ENCODE measurements around the gene IFITM2.
"Not testable (repeated sequence)": the region's sequence is repeated elsewhere in the genome, so short reads cannot be mapped to it uniquely, and the experiment has no call there.

IFITM2 gene

DNA sequence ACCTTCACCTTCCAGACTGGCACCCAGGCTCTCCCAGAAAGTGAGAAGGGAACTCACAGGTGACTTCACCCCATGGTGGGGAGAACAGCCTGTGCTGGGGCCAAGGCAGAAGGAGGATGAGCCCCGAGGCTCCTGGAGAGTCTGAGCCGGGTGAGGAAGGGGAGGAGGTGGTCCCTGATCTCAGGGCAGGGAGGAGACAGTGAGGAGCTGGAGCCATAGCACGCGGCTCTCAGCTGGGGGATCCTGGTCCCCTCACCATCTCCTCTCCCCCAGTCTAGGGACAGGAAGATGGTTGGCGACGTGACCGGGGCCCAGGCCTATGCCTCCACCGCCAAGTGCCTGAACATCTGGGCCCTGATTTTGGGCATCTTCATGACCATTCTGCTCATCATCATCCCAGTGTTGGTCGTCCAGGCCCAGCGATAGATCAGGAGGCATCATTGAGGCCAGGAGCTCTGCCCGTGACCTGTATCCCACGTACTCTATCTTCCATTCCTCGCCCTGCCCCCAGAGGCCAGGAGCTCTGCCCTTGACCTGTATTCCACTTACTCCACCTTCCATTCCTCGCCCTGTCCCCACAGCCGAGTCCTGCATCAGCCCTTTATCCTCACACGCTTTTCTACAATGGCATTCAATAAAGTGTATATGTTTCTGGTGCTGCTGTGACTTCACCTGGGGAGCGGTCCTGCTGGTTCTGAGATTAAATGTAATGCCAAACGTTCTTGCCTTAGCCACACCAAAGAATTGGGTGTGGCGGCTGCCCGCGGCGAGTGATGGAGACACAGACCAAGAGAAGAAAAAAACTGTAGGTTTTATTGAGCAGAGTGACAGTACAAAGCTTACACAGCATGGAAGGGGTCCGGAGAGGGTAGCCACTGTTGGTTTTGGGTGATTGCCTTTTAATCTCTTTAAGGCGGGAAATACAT is 1.4 kb downstream of the IFITM2 start:
- not testable (repeated sequence) for DNase-seq (ENCODE audit: low read depth)

DNA sequence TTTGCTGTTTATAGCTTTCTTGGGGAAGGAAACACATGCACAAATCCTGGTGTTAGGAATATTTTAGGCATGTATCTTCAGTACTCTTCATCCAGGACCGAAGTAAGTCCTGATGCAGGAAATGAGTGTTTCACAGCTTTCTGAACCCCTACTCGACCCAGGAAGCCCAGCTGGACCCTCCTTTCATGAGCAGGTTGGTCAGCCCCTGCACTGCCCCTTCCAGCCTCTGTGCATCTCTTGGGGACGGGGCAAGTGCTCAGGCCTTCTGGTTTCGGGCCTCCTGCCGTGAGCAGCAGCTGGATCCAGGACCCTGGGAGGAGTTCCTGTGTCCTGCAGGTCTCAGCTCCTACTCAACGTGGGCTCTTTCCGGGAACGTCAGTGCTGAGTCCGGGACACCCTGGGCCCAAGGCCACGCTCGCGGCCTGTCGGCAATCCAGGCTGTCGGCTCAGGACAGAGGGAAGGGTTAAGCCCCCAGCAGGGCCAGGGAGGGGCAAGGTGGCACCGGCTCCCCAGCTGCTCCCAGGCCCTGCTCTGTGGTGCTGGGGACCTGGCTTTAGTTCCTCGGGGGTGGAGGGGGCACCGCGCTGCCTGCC is 2.5 kb downstream of the IFITM2 start:
- DNase-seq (ENCODE audit: low read depth), result not testable (repeated sequence)

DNA sequence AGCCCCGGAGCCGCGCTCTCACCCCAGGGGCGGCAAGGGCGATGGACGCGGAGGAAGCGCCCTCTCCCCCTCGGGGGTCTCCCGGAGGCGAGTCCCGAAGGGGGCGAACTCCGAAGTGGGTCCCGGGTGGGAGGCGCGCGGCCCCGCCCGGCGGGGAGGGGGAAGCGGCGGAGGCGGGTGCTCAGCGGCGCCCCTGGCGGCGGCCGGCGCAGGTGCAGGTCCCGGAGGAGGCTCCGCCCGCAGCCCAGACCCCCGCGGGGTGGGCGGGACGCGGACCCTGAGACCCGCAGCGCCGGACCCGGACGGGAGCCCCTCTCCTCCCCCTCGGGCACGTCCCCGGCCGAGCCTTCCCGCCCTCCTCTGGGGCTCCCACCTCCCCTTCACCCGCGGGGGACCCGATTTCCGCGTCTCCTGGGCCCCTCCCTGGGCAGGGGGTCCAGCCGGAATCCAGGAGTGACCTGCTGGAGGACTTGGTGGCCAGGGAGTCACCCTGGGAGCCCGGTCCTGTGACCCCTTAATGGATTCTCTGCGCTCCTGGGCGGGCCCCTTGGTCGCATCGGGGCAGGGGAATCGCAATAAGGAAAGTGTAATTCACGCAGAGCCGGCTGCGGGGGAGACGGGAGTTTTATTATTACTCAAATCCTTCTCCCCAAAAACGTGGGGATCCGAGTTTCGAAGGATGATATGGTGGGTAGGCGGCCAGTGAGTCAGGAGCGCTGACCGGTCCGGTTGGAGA is 3.6 kb downstream of the IFITM2 start:
- DNase-seq (ENCODE audit: low read depth), result not testable (repeated sequence)

DNA sequence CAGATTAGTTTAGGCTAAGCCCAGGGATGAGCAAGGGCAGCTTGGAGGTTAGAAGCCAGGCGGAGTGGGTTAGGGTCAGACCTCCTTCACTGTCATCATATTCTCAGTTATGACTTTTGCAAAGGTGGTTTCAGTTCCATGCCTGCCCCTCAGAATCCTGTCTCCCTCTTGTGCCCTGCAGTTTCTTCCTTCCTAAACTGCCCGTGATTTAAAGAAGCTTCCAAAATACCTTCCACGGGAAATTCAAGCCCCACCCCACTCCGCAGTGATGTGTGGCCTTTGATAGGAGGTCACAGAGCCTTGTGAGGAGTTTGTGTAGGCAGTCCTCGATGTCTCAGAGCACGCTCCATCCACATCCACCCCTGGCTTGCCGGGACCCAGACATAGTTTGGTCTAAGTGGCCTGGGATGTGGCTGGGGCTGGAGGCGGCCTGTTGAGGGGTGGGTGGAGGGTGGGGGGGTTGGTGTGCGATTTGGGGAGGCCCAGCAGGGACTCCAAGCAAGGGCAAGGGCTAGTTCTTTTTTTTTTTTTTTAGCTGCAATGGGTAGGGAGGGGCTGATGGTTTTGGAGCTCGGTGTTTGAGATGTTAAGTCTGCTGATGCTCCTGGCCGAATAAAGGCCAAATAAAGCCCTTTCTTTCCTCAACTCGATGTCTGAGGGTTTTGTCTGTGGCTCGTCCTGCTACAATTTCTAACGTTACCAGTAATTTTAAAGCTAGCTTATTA is 4.6 kb downstream of the IFITM2 start:
- no peak for DNase-seq (ENCODE audit: low read depth)

DNA sequence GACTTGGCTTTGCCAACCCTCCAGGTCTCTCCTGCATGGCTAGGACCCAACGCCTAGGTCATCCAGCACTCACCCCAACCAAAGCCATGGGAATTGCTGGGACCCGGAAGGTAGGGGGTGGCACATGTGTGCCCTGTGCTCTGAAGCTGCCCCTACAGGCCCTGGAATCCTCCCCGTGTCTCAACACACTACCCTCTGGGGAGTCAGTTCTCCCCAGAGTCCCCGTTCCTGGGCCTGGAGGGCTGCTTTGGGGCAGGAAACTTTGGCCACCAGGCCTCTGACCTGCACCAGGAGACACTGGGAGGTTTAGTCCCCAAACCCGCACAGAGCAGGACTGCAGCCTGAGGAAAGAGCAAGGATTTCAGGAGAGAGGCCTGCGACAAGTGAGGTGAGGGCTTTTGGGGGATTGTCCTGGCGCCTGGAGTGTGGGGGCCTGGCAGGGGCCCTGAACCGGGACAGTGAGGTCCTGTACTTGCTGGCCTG is 5.7 kb downstream of the IFITM2 start:
- DNase-seq (ENCODE audit: low read depth), result no peak

DNA sequence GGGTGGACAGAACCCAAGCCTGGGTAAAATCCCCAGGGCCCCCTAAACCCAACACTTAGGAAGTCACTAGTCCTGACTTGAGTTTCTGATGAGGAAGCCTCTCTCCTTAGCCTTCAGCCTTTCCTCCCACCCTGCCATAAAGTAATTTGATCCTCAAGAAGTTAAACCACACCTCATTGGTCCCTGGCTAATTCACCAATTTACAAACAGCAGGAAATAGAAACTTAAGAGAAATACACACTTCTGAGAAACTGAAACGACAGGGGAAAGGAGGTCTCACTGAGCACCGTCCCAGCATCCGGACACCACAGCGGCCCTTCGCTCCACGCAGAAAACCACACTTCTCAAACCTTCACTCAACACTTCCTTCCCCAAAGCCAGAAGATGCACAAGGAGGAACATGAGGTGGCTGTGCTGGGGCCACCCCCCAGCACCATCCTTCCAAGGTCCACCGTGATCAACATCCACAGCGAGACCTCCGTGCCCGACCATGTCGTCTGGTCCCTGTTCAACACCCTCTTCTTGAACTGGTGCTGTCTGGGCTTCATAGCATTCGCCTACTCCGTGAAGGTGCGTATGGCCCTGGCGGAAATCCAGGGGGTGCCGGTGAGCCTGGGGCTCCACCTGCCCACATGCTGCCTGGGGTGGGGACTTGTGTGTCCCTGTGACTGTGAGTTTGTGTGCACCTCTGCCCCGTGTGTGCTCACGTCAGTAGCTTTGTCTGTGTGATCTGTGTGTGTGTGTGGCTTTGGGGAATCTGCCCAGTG is 6.4 kb downstream of the IFITM2 start, which contains the start of gene IFITM1:
IFITM1 (plus strand) TSS at position 254 of the 767 bp plus-strand sequence; CDS start at position 385, 131 bp downstream.
- no peak for DNase-seq (ENCODE audit: low read depth)

DNA sequence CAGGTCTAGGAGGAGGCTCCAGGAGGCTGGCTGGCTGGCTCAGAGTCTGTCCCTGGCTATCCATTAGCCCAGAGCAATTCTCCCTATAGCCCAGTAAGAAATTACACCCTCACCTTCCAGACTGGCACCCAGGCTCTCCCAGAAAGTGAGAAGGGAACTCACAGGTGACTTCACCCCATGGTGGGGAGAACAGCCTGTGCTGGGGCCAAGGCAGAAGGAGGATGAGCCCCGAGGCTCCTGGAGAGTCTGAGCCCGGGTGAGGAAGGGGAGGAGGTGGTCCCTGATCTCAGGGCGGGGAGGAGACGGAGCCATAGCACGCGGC is 6.9 kb downstream of the IFITM2 start:
- DNase-seq (ENCODE audit: low read depth), result not testable (repeated sequence)

DNA sequence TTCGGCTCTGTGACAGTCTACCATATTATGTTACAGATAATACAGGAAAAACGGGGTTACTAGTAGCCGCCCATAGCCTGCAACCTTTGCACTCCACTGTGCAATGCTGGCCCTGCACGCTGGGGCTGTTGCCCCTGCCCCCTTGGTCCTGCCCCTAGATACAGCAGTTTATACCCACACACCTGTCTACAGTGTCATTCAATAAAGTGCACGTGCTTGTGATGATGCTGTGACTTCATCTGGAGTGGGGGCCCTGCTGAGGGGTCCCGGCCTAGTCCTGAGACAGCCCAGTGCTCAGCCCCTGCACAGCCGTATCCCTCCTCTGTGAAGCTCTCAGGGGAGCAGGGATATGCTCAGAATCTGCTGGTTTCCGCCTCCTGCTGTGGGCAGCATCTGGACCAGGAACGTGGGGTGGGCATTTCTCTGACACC is 7.5 kb downstream of the IFITM2 start:
- no peak for DNase-seq (ENCODE audit: low read depth)

DNA sequence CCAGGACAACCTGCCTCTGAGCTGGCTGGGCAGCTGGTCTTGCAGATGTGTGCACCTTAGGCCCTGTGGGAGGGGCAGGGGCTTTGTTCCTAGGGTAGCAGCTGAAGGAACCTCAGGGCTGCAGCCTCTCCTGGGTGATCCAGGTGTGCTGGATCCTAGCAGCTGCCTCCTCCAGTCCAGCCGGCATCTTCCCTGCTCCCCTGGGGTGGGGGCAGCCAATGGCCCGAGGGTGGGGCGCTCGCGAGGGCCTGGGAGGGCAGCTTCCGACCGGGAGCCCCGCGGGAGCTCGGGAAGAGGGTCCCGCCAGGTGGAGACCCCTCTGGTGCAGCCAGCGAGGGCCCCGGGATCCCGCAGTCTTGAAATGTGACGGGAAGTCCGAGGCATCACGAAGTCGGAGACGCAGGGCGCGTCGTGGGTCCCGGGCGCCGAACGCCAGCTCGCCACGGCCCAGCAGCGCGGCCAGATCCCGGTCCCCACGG is 7.9 kb downstream of the IFITM2 start:
- no peak for DNase-seq (ENCODE audit: low read depth)

DNA sequence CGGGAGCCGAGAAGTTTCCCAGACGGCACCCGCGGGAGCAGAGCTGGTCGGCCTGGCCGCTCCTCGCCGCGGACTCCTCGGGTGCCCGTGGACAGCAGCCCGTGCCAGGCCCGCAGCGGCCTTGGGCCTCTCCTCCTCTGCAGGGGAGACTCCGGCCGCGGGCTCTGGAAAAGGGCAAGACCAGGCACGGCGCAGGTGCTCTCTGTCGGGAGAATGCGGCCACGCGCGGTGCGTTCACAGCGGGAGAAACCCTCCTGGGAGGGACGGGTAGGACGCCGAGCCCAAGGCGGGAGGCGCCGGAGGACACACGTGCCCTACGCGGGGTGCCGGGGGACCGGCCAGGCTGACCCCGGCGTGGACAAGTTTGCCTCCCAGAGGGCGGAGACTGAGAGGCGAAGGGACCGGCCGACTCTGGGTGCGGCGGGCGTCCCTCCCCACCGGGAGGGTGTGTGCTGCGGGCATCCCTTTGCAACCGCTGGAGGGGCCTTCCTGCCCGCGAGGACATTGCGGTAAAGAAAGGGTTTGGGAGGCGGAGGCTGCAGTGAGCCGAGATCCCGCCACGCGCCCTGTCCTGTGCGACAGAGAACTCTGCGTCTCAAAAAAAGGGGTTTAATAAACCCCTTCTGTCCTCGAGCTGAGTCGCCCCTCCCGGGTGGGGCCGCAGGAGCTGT is 8.6 kb downstream of the IFITM2 start:
- DNase-seq (ENCODE audit: low read depth), result no peak

DNA sequence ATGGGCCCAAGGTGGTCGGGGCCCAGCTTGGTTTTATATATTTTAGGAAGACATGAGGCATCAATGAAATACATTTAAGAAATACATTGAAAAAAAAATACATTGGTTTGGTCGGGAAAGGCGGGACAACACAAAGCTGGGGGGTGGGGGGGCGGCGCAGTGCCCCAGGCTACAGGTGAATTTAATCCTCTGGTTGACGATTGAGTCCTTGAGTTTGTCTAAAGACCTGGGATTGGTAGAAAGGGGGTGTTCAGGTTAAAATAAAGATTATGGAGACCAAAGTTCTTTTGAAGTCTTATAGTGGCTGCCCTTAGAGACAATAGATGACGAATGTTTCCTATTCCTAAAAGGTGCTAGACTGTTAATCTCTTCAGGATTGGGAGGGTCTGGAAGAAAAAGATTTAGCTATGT is 9.3 kb downstream of the IFITM2 start:
- DNase-seq (ENCODE audit: low read depth), result no peak

DNA sequence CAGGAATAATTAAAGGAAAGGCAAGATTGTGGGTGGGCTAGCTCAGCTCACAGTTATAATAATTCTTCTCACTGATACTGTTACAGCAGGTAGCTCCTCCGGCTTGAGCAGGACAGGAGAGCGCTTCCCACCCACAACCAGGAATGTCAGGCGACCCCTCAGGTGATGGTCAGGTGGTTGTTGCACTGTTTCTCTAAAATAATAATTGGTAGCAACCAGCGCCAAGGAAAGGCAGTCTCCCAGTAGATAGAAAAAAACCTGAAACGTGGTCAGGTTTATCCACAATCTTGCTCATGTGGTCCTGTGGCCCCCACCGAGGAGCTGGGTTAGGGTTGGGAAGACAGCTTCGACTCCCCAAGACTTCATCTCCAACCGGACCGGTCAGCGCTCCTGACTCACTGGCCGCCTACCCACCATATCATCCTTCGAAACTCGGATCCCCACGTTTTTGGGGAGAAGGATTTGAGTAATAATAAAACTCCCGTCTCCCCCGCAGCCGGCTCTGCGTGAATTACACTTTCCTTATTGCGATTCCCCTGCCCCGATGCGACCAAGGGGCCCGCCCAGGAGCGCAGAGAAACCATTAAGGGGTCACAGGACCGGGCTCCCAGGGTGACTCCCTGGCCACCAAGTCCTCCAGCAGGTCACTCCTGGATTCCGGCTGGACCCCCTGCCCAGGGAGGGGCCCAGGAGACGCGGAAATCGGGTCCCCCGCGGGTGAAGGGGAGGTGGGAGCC is 10.2 kb downstream of the IFITM2 start:
- DNase-seq (ENCODE audit: low read depth), result not testable (repeated sequence)

DNA sequence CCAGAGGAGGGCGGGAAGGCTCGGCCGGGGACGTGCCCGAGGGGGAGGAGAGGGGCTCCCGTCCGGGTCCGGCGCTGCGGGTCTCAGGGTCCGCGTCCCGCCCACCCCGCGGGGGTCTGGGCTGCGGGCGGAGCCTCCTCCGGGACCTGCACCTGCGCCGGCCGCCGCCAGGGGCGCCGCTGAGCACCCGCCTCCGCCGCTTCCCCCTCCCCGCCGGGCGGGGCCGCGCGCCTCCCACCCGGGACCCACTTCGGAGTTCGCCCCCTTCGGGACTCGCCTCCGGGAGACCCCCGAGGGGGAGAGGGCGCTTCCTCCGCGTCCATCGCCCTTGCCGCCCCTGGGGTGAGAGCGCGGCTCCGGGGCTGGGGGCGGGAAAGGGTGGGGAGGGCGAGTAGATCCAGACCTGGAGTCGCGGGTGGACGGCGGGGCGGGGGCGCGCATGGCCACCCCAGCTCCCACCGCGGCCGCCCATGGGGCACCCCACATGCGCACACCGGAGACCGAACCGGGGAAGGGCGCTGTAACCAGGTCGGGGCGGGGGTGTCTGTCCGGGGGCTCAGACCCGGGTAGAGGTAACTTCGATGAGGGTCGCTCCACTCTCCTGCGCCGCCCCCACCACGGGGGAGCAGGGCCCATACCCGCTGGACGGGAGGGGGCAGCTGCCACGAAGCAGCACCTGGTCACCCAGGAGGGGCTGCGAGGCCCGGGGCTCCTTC is 10.9 kb downstream of the IFITM2 start:
- not testable (repeated sequence) for DNase-seq (ENCODE audit: low read depth)

DNA sequence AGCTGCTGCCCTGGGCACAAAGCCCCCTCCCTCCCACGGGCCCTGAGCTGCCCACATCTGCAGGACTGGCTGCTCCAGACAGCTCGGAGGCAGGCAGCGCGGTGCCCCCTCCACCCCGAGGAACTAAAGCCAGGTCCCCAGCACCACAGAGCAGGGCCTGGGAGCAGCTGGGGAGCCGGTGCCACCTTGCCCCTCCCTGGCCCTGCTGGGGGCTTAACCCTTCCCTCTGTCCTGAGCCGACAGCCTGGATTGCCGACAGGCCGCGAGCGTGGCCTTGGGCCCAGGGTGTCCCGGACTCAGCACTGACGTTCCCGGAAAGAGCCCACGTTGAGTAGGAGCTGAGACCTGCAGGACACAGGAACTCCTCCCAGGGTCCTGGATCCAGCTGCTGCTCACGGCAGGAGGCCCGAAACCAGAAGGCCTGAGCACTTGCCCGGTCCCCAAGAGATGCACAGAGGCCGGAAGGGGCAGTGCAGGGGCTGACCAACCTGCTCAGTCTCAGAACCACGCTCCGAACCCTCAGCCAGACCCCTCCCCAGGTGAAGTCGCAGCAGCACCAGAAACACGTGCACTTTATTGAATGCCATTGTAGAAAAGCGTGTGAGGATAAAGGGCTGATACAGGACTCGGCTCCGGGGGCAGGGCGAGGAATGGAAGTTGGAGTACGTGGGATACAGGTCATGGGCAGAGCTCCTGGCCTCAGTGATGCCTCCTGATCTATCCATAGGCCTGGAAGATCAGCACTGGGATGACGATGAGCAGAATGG is 11.7 kb downstream of the IFITM2 start:
- DNase-seq (ENCODE audit: low read depth), result not testable (repeated sequence)

DNA sequence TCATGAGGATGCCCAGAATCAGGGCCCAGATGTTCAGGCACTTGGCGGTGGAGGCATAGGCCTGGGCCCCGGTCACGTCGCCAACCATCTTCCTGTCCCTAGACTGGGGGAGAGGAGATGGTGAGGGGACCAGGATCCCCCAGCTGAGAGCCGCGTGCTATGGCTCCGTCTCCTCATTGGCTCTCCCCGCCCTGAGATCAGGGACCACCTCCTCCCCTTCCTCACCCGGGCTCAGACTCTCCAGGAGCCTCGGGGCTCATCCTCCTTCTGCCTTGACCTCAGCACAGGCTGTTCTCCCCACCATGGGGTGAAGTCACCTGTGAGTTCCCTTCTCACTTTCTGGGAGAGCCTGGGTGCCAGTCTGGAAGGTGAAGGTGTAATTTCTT is 12.3 kb downstream of the IFITM2 start:
- not testable (repeated sequence) for DNase-seq (ENCODE audit: low read depth)

DNA sequence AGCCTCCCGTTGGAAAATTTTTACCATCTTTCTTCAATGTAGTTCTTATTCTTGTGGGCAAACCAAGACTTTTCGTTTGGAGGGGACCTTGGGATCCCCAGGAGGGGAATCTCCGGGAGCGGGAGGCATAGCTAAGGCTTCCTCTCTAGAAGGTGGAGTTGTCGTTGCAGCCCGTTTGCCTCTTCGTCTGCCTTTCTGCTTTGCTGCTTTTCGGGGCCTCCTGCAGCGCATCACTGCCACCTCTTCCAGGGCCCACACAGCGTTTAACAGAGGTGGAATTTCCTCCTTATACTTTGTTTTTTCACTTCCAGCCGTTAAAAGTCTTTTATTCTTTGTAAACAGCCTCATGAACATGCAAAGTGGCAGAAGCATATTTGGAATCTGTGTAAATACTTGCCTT is 16.5 kb downstream of the IFITM2 start:
- no peak for DNase-seq (ENCODE audit: low read depth)

DNA sequence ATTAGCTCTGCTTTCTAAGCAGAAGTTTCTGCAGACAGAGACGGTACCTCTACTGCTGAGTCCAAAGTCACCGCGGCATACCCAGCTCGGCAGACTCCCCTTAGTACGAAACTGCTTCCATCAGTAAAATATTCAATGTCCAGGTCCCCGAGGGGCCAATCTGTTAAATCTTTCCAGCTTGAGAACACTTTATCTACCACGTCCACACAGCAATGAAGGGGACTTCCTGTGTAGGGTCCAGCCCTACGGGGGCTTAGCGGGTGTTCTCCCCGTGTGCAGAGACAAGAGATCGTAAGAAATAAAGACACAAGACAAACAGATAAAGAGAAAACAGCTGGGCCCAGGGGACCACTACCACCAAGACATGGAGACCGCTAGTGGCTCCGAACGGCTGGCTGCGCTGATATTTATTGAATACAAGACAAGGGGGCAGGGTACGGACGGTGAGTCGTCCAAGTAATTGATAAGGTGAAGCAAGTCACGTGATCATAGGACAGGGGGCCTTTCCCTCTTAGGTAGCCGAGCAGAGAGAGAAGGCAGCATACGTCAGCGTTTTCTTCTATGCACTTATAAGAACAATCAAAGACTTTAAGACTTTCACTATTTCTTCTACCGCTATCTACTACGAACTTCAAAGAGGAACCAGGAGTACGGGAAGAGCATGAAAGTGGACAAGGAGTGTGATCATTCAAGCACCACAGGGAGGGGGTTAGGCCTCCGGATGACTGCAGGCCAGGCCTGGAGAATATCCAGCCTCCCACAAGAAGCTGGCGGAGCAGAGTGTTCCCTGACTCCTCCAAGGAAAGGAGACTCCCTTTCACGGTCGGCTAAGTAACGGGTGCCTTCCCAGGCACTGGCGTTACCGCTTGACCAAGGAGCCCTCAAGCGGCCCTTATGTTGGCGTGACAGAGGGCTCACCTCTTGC is 17.2 kb downstream of the IFITM2 start:
- not testable (repeated sequence) for DNase-seq (ENCODE audit: low read depth)

Data from stimulated activated CD8-positive, alpha-beta memory T cell treated with anti-CD3 and anti-CD28 coated beads, Interleukin-15, amount 100 ng/mL, for 1 hour (primary cell).